GM20000 (cell line): Measurements from ENCODE around the gene WDR7.

ENCODE experiments used
- DNase-seq: peaks from one replicate; pipeline ENCODE4 v3.0.0; 2012; ENCODE audit warnings: low spot score
- CTCF ChIP-seq: IDR thresholded peaks from 2 replicates; pipeline ENCODE4 v1.5.1; 2012; ENCODE audit warnings: mild to moderate bottlenecking, control low read depth; ENCODE audit errors: extremely low read depth, missing control alignments

The WDR7 gene

GRCh38 chr18:56672391-56672790, 21.2 kb downstream of the WDR7 start:
- TF ChIP-seq CTCF, result no peak
- DNase-seq, result no peak

- no peak for DNase-seq
- no peak for TF ChIP-seq CTCF
Measured at GRCh38 chr18:56672981-56673380, 21.8 kb downstream of the WDR7 start.

GRCh38 chr18:56676639-56677038, 25.5 kb downstream of the WDR7 start:
- DNase-seq, result no peak
- TF ChIP-seq CTCF, result no peak

GRCh38 chr18:56678836-56679565, 27.8 kb downstream of the WDR7 start:
- DNase-seq, result no peak
- no peak for TF ChIP-seq CTCF

- TF ChIP-seq CTCF, result no peak
- no peak for DNase-seq
Measured at GRCh38 chr18:56684277-56684676, 33.1 kb downstream of the WDR7 start.

- no peak for DNase-seq
- no peak for TF ChIP-seq CTCF
Measured at GRCh38 chr18:56691530-56691929, 40.4 kb downstream of the WDR7 start.

- DNase-seq, result no peak
- TF ChIP-seq CTCF, result no peak
Measured at GRCh38 chr18:56696966-56697365, 45.8 kb downstream of the WDR7 start.
